Fibroblast of pulmonary artery (primary cell): ENCODE data around the gene MAN1C1.
A peak's percentile ranks its signal among the peaks of the same experiment; 100 is the strongest.

Experiments used
- DNase-seq: peaks from one replicate; pipeline ENCODE4 v3.0.0-alpha.2; 2010; ENCODE audit warnings: low read depth
- H3K4me3 ChIP-seq: replicated peaks from 2 replicates; pipeline ENCODE4 v1.5.1; 2011; ENCODE audit warnings: low read depth, mild to moderate bottlenecking, control low read depth, low read length, moderate library complexity
- CTCF ChIP-seq: IDR thresholded peaks from 2 replicates; pipeline ENCODE4 v1.5.1; 2011; ENCODE audit warnings: mild to moderate bottlenecking, control low read depth, low read length, inconsistent platforms; ENCODE audit errors: missing control alignments

MAN1C1 gene

GRCh38 chr1:25817840-25818501 lies 201.4 kb downstream of the MAN1C1 start:
- no peak for DNase-seq
- TF ChIP-seq CTCF: no peak
- no peak overlapping the region for H3K4me3 ChIP-seq

GRCh38 chr1:25818569-25818968 lies 202.0 kb downstream of the MAN1C1 start:
- DNase-seq: no peak
- TF ChIP-seq CTCF: no peak
- peak overlapping the region; percentile 3 for H3K4me3 ChIP-seq

- peak; percentile 68 for DNase-seq
- H3K4me3 ChIP-seq: peak within 1 kb of the TSS; percentile 90
- no peak for TF ChIP-seq CTCF
Measured at GRCh38 chr1:25819491-25820246, 203.1 kb downstream of the MAN1C1 start, which contains the start of gene MTFR1L. Gene MTFR1L, plus strand, starts transcription at chr1:25819954. Its CDS starts 3,151 bp downstream, at chr1:25823105.

GRCh38 chr1:25820247-25821111 lies 203.9 kb downstream of the MAN1C1 start:
- peak overlapping the region; percentile 90 for H3K4me3 ChIP-seq
- DNase-seq: peak; percentile 59
- no peak for TF ChIP-seq CTCF

- peak overlapping the region; percentile 90 for H3K4me3 ChIP-seq
- no peak for TF ChIP-seq CTCF
- no peak for DNase-seq
Measured at GRCh38 chr1:25821112-25821476, 204.5 kb downstream of the MAN1C1 start.

- no peak overlapping the region for H3K4me3 ChIP-seq
- no peak for TF ChIP-seq CTCF
- DNase-seq: peak; percentile 53
Measured at GRCh38 chr1:25821630-25822091, 205.1 kb downstream of the MAN1C1 start.
